GM10266 (cell line): ENCODE measurements around the gene EOGT.

Experiments used
- DNase-seq: peaks from one replicate; pipeline ENCODE4 v3.0.0; 2012; ENCODE audit errors: extremely low spot score
- TF ChIP-seq, protein P1 (sequence below): IDR thresholded peaks from 2 replicates; pipeline ENCODE4 v1.5.1; 2012; ENCODE audit warnings: mild to moderate bottlenecking, low read depth; ENCODE audit not compliant: control insufficient read depth, insufficient read depth; ENCODE audit errors: missing control alignments

Gene EOGT

DNA sequence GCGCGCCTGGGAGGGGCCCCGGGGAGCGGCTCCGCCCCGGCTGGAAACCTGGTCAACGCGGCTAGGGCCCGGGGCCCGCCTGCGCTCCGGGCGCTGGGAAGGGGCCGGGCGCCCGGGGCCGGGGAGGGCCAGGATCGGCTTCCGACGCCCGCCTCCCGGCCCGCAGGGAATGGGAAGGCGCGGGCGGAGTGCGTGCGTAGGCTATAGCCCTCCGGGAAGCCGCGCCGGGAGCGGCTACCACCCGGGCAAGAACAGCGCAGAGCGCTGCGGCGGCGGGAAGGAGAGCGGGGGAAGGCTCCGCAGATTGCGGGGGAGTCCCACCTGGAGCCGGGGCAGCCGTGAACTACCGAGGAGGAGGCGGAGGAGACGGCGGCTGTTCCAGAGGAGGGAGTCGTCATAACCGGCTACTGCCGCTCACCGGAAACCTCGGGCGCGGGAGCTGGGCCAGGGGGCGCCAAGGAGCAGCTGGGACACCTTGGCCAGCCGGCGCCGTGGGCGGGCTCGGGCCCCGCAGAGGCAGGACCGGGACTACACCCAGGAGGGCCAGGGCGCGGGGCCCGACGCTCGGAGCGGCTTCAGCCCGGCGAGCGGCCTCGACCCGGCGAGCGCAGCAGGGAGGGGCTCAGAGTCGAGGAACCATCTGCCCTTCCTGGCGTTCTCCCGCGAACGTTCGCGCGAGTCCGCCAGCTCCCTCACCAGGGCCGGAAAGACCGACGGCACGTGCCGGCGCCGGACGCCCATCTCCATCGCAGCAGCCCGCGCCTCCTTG is at the start of gene EOGT:
Gene EOGT, minus strand, starts transcription at position 432 of the 769 bp plus-strand sequence. CDS start 3,838 bp downstream, outside the sequence.
- DNase-seq, result peak; percentile 91
- TF ChIP-seq, protein P1, sequence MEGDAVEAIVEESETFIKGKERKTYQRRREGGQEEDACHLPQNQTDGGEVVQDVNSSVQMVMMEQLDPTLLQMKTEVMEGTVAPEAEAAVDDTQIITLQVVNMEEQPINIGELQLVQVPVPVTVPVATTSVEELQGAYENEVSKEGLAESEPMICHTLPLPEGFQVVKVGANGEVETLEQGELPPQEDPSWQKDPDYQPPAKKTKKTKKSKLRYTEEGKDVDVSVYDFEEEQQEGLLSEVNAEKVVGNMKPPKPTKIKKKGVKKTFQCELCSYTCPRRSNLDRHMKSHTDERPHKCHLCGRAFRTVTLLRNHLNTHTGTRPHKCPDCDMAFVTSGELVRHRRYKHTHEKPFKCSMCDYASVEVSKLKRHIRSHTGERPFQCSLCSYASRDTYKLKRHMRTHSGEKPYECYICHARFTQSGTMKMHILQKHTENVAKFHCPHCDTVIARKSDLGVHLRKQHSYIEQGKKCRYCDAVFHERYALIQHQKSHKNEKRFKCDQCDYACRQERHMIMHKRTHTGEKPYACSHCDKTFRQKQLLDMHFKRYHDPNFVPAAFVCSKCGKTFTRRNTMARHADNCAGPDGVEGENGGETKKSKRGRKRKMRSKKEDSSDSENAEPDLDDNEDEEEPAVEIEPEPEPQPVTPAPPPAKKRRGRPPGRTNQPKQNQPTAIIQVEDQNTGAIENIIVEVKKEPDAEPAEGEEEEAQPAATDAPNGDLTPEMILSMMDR, result peak; percentile 83

DNA sequence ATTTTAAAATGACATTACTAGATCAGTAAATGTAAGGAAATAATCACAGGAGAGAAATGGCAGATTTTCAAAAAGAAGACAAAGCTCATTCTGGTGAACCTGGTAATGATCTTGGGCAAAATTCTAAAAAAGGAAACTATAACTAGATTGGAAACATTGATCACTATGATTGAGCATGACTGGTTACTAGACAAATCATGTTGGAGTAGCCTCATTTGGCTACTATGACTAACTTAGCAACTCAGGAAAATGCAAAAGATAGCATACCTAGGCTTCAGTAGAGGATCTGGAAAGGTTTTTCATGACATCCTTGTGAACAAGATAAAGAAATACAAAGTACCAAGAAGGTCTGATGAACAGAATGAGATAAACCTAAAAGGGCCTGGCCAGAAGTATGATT is 46.2 kb upstream of the EOGT start:
- TF ChIP-seq, protein P1, result no peak
- DNase-seq, result no peak

GRCh38 chr3:69058947-69059224 is 45.4 kb upstream of the EOGT start:
- no peak for DNase-seq
- TF ChIP-seq, protein P1, result no peak

- TF ChIP-seq, protein P1, result no peak
- DNase-seq, result peak; percentile 25
These were observed 44.9 kb upstream of the EOGT start for GRCh38 chr3:69058180-69058946.

DNA sequence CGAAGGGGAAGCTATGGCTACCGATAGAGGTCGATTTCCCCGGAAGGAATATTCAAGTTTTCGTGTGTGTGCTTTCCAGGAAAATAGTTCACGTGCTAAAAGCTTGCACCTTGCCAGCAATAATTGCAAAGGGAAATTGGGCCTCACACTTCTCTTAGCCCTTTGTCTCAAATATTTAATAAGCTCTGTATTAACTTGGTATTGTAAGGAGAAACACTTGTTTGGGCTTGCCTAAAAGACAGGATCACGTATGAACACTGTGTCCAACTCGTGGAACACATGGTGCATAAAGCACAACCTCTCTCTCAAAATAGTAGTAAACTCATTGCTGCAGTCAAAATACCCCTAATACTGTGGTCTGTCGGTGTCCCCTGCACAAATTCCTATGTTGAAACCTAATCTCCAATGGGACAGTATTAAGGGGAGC is 39.0 kb upstream of the EOGT start:
- TF ChIP-seq, protein P1, result no peak
- DNase-seq, result no peak

GRCh38 chr3:69051756-69052471 is 38.4 kb upstream of the EOGT start, which contains the start of gene TMF1:
Gene TMF1 (minus strand): TSS chr3:69052333. CDS start chr3:69052086, 247 bp downstream.
- TF ChIP-seq, protein P1, result no peak
- peak; percentile 88 for DNase-seq

DNA sequence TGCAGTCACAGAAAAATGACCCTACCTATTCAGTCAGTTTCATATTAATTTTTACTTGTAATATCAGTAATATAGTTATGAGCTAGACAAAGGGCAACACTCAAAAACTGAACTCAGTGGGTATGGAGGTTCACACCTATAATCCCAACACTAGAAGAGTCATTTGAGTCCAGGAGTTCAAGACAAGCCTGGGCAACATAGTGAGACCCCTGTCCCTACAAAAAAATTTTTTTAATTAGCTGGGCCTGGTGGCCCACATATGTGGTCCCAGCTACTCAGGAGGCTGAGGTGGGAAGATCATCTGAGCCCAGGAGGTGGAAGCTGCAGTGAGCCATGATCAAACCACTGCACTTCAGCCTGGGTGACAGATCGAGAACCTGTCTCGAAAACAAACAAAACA is 35.5 kb upstream of the EOGT start:
- TF ChIP-seq, protein P1, result no peak

More for the DNA sequence above, 35.5 kb upstream of the EOGT start:
- DNase-seq, result no peak
